ENCODE data around the gene GRIK1.

Gene GRIK1

DNA sequence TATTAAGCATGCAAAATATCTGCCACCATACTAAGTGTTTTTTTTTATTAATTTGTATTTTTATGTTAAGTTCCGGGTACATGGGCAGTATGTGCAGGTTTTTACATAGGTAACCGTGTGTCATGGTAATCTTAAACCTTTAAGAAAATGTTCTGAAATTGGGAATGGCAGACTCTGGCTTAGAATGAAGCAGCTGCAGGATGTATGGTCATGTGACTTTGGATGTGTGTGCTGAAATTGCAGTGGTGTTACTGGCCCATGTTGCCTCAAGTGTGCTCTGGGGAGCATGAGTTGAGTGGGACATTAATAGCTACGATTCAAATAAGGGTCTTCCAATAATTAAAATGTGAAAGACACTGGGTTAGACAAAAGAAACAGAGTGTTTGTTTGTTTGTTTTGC, 6.7 kb downstream of the GRIK1 start:
- Histone ChIP-seq H3K4me3 (ENCODE audit: low read depth, low read length) (no peak overlapping the region), H4K91ac (ENCODE audit: low read depth, low read length) (no peak overlapping the region), H2BK12ac (ENCODE audit: low read length) (no peak overlapping the region), H3K36me3 (ENCODE audit: control insufficient read depth in 1 of 2, insufficient read depth in 2 of 2, low read length in 2 of 2) (no peaks in the 10 kb centered on the region), H3K79me1 (ENCODE audit: low read length) (no peaks in the 10 kb centered on the region), H3K27ac (ENCODE audit: low read depth, low read length) (no peak overlapping the region), H3K27me3 (ENCODE audit: insufficient read depth, low read length) (peaks cover 2% of the 10 kb centered on the region), H2BK120ac (ENCODE audit: insufficient read depth, low read length, poor library complexity) (no peak overlapping the region), H4K12ac (ENCODE audit: low read depth, low read length) (no peak overlapping the region), H2BK5ac (ENCODE audit: low read depth, low read length, poor library complexity) (no peak overlapping the region), H3K4me2 (ENCODE audit: low read length) (no peak overlapping the region), H3K23ac (ENCODE audit: low read length) (no peak overlapping the region), H3K4ac (ENCODE audit: low read depth, low read length) (no peak overlapping the region), H3K9ac (ENCODE audit: low read length) (no peak overlapping the region), H3K14ac (ENCODE audit: low read length) (no peak overlapping the region), H2AFZ (ENCODE audit: insufficient read depth, low read length, poor library complexity) (no peak overlapping the region), H3K4me1 (ENCODE audit: control insufficient read depth in 1 of 2, insufficient read depth in 2 of 2, low read length in 2 of 2) (no peaks in the 10 kb centered on the region), H3K79me2 (ENCODE audit: control insufficient read depth, insufficient read depth, low read length, poor library complexity) (no peaks in the 10 kb centered on the region), H3K9me3 (ENCODE audit: insufficient read depth, low read depth, low read length) (no peaks in the 10 kb centered on the region), H3K18ac (ENCODE audit: low read length) (no peak overlapping the region), H4K8ac (ENCODE audit: low read depth, low read length) (no peak overlapping the region), H2AK5ac (ENCODE audit: low read length) (no peak overlapping the region)
- WGBS (ENCODE audit: extremely low coverage, insufficient coverage, insufficient read length), result no CpG with 5 or more reads among the region's 3 CpGs
- no peak for DNase-seq

DNA sequence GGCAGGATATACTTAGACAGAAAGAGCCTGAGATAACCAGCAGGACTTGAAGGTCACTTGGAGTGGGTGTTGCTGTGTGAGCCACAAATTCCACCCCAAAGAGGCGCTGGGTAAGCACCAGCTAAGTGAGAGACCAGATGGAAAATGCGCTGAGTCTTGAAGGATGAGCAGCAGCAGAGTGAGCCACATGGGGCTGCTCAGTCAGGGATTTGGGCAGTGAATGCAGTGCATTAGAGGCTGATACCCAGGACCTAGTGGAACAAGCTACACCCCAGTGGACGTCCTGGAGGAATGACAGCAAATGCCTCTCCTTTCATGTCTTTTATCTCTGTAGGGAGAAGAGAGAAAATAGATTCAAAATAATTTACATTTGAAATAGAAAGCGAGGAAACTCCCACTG, 11.3 kb downstream of the GRIK1 start:
- Histone ChIP-seq H4K91ac (ENCODE audit: low read depth, low read length) (no peak overlapping the region), H2BK5ac (ENCODE audit: low read depth, low read length, poor library complexity) (no peak overlapping the region), H2AFZ (ENCODE audit: insufficient read depth, low read length, poor library complexity) (no peak overlapping the region), H3K79me2 (ENCODE audit: control insufficient read depth, insufficient read depth, low read length, poor library complexity) (no peaks in the 10 kb centered on the region), H3K27ac (ENCODE audit: low read depth, low read length) (no peak overlapping the region), H3K27me3 (ENCODE audit: insufficient read depth, low read length) (no peaks in the 10 kb centered on the region), H3K4me2 (ENCODE audit: low read length) (no peak overlapping the region), H2AK5ac (ENCODE audit: low read length) (no peak overlapping the region), H3K18ac (ENCODE audit: low read length) (no peak overlapping the region), H4K8ac (ENCODE audit: low read depth, low read length) (no peak overlapping the region), H3K9me3 (ENCODE audit: insufficient read depth, low read depth, low read length) (no peaks in the 10 kb centered on the region), H3K4me1 (ENCODE audit: control insufficient read depth in 1 of 2, insufficient read depth in 2 of 2, low read length in 2 of 2) (no peaks in the 10 kb centered on the region), H3K79me1 (ENCODE audit: low read length) (no peaks in the 10 kb centered on the region), H3K9ac (ENCODE audit: low read length) (no peak overlapping the region), H2BK12ac (ENCODE audit: low read length) (no peak overlapping the region), H3K23ac (ENCODE audit: low read length) (no peak overlapping the region), H2BK120ac (ENCODE audit: insufficient read depth, low read length, poor library complexity) (no peak overlapping the region), H3K14ac (ENCODE audit: low read length) (no peak overlapping the region), H3K36me3 (ENCODE audit: control insufficient read depth in 1 of 2, insufficient read depth in 2 of 2, low read length in 2 of 2) (no peaks in the 10 kb centered on the region), H3K4me3 (ENCODE audit: low read depth, low read length) (no peak overlapping the region), H4K12ac (ENCODE audit: low read depth, low read length) (no peak overlapping the region), H3K4ac (ENCODE audit: low read depth, low read length) (no peak overlapping the region)
- DNase-seq, result no peak
- WGBS (ENCODE audit: extremely low coverage, insufficient coverage, insufficient read length), result no CpG with 5 or more reads among the region's 4 CpGs

DNA sequence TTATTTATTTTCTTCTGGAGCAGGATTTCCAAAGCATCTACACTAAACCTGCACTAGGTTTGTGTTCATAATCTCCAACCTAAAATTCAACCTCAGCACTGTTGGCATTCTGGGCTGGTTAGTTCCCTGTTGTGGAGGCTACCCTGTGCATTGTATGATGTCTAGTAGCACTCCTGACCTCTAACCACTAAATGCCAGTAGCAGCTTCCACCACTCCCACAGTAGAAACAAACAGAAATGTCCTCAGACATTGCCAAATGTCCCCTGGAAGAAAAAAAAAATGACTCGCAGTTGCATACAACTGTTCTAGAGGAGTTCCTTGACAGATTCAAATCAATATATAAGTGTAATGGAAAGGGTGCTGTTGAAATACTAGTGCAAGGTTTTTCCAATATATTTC, 18.9 kb downstream of the GRIK1 start:
- no peak overlapping the region for H4K8ac ChIP-seq (ENCODE audit: low read depth, low read length)
- no peaks in the 10 kb centered on the region for H3K36me3 ChIP-seq (ENCODE audit: control insufficient read depth in 1 of 2, insufficient read depth in 2 of 2, low read length in 2 of 2)
- H3K9ac ChIP-seq (ENCODE audit: low read length), result no peak overlapping the region
- H3K27ac ChIP-seq (ENCODE audit: low read depth, low read length), result no peak overlapping the region
- H3K9me3 ChIP-seq (ENCODE audit: insufficient read depth, low read depth, low read length), result no peaks in the 10 kb centered on the region
- H2BK12ac ChIP-seq (ENCODE audit: low read length), result no peak overlapping the region
- H2AFZ ChIP-seq (ENCODE audit: insufficient read depth, low read length, poor library complexity), result no peak overlapping the region
- H3K4me2 ChIP-seq (ENCODE audit: low read length), result no peak overlapping the region
- no peak overlapping the region for H3K4ac ChIP-seq (ENCODE audit: low read depth, low read length)
- H2AK5ac ChIP-seq (ENCODE audit: low read length), result no peak overlapping the region
- H3K27me3 ChIP-seq (ENCODE audit: insufficient read depth, low read length), result no peaks in the 10 kb centered on the region
- H3K14ac ChIP-seq (ENCODE audit: low read length), result no peak overlapping the region
- no peaks in the 10 kb centered on the region for H3K79me2 ChIP-seq (ENCODE audit: control insufficient read depth, insufficient read depth, low read length, poor library complexity)
- H4K12ac ChIP-seq (ENCODE audit: low read depth, low read length), result no peak overlapping the region
- no peak overlapping the region for H3K4me3 ChIP-seq (ENCODE audit: low read depth, low read length)
- H3K4me1 ChIP-seq (ENCODE audit: control insufficient read depth in 1 of 2, insufficient read depth in 2 of 2, low read length in 2 of 2), result no peaks in the 10 kb centered on the region
- no peak overlapping the region for H4K91ac ChIP-seq (ENCODE audit: low read depth, low read length)
- DNase-seq, result no peak
- H2BK120ac ChIP-seq (ENCODE audit: insufficient read depth, low read length, poor library complexity), result no peak overlapping the region
- no peak overlapping the region for H3K18ac ChIP-seq (ENCODE audit: low read length)
- no peak overlapping the region for H2BK5ac ChIP-seq (ENCODE audit: low read depth, low read length, poor library complexity)
- H3K79me1 ChIP-seq (ENCODE audit: low read length), result no peaks in the 10 kb centered on the region
- WGBS (ENCODE audit: extremely low coverage, insufficient coverage, insufficient read length), result no CpG with 5 or more reads among the region's 1 CpG
- H3K23ac ChIP-seq (ENCODE audit: low read length), result no peak overlapping the region

DNA sequence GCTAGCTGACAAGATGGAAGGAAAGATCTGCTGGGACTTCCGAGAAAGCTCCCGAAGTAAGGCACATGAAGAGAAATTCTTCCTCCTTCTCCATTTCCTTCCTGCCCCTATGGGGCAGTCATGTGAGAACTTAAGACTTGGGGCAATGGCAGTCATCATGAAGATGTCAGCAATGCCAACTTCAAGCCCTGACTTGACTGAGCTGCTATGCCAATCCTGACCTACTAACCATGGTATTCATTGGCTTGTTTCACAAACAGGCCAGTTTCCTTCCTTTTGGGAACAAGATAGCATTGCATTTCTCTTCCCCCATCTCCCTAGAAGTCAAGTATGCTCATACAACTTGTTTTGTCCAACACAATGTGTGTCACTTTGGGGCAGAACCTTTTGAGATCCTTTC, 25.5 kb downstream of the GRIK1 start:
- no peak overlapping the region for H3K14ac ChIP-seq (ENCODE audit: low read length)
- H2BK12ac ChIP-seq (ENCODE audit: low read length), result no peak overlapping the region
- no peak overlapping the region for H4K91ac ChIP-seq (ENCODE audit: low read depth, low read length)
- H2AK5ac ChIP-seq (ENCODE audit: low read length), result no peak overlapping the region
- H3K27me3 ChIP-seq (ENCODE audit: insufficient read depth, low read length), result no peaks in the 10 kb centered on the region
- H3K23ac ChIP-seq (ENCODE audit: low read length), result no peak overlapping the region
- H3K4me2 ChIP-seq (ENCODE audit: low read length), result no peak overlapping the region
- no peaks in the 10 kb centered on the region for H3K36me3 ChIP-seq (ENCODE audit: control insufficient read depth in 1 of 2, insufficient read depth in 2 of 2, low read length in 2 of 2)
- no peak overlapping the region for H2AFZ ChIP-seq (ENCODE audit: insufficient read depth, low read length, poor library complexity)
- H4K8ac ChIP-seq (ENCODE audit: low read depth, low read length), result no peak overlapping the region
- H3K79me1 ChIP-seq (ENCODE audit: low read length), result no peaks in the 10 kb centered on the region
- no peak for DNase-seq
- no CpG with 5 or more reads among the region's 2 CpGs for WGBS (ENCODE audit: extremely low coverage, insufficient coverage, insufficient read length)
- no peak overlapping the region for H3K4me3 ChIP-seq (ENCODE audit: low read depth, low read length)
- H3K79me2 ChIP-seq (ENCODE audit: control insufficient read depth, insufficient read depth, low read length, poor library complexity), result no peaks in the 10 kb centered on the region
- H3K4me1 ChIP-seq (ENCODE audit: control insufficient read depth in 1 of 2, insufficient read depth in 2 of 2, low read length in 2 of 2), result no peaks in the 10 kb centered on the region
- no peak overlapping the region for H2BK120ac ChIP-seq (ENCODE audit: insufficient read depth, low read length, poor library complexity)
- H2BK5ac ChIP-seq (ENCODE audit: low read depth, low read length, poor library complexity), result no peak overlapping the region
- H3K9me3 ChIP-seq (ENCODE audit: insufficient read depth, low read depth, low read length), result no peaks in the 10 kb centered on the region
- H4K12ac ChIP-seq (ENCODE audit: low read depth, low read length), result no peak overlapping the region
- no peak overlapping the region for H3K27ac ChIP-seq (ENCODE audit: low read depth, low read length)
- H3K9ac ChIP-seq (ENCODE audit: low read length), result no peak overlapping the region
- no peak overlapping the region for H3K4ac ChIP-seq (ENCODE audit: low read depth, low read length)
- H3K18ac ChIP-seq (ENCODE audit: low read length), result no peak overlapping the region

All from trophoblast cell (in vitro differentiated cells and primary cell).